HG03025 (cell line): ENCODE data around the gene LPCAT1.
"Not testable (repeated sequence)": the region's sequence is repeated elsewhere in the genome, so short reads cannot be mapped to it uniquely, and the experiment has no call there.

Source experiments
- ATAC-seq: cut with Tn5 transposase; IDR thresholded peaks from one replicate; pipeline ENCODE4 v1.9.1; 2021; ENCODE audit warnings: mild to moderate bottlenecking, moderate library complexity; ENCODE audit not compliant: unreplicated experiment, low FRiP score

LPCAT1 gene

GRCh38 chr5:1543398-1544293, 19.9 kb upstream of the LPCAT1 start:
- ATAC-seq = no peak

- no peak for ATAC-seq
Measured at GRCh38 chr5:1542781-1543180, 19.0 kb upstream of the LPCAT1 start.

DNA sequence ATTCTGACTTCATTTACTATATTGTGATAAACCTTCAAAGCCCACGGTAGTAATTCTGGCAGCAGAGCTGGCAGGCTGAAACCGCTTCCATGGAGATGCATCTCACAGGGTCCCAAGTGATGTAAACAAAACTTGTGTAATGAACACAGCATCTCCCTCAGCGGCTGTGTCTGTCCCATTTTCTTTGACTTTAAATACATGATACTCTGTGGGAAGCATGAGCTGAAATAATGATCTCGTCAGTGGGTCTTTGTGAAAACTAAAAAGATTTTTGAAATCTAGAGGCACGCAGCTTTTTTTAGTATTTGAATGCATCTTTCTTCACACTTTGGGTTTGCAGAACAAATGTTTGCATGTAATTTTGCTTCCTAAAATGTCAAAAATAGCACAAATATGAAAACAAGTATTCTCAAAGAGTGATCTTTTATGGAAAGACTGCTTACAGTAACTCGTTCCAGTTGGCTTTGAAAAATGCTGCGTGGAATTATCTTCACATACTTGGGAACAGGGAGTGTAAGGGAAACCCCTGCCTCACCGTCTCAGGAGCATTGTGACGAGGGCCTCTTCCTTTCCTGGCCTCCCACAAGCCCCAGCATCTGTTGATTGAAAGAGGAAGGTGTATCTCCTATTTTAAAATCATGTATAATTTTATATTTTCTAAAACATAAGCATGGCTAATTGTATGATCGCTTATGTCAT, 18.1 kb upstream of the LPCAT1 start:
- ATAC-seq = no peak

DNA sequence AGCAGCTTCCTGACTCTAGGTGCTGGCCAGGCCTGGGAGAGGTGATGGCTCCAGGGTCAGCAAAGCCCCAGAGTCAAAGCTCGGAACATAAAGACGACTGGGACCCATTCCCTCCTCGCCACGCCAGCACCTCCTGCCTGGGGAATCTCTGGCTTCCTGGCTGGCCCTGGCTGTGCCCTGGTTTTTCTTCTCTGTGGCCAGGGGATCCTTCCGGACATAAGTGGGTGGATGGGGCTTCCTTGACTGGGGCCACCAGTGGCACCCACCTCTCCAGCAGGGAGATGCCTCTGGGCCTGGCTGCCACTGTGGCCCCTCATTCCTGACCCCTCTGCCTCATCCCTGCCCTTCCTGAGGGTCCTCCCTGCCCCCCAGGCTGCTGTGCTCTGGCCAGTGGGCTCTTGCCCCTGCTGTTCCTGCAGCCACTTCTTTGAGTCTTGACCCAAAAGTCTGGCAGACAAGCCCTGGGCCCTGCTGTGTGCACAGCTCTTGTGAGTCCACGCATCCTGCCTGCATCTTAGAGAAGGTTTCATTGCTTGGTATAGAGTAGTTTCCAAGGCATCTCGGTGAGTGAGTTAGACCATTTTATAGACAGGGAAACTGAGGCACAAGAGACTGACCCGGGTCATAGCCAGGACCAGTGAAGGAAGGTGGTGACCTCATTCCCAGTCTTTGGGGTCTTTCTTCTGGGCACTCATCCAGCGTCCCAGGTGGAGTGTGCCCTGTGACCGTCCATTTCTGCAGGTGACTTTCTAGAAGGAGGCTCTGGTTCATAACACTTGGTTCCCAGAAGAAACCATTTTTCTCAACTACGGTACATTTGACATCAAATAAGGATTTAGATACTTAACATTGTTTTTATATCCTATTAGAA, 17.3 kb upstream of the LPCAT1 start:
- no peak for ATAC-seq

DNA sequence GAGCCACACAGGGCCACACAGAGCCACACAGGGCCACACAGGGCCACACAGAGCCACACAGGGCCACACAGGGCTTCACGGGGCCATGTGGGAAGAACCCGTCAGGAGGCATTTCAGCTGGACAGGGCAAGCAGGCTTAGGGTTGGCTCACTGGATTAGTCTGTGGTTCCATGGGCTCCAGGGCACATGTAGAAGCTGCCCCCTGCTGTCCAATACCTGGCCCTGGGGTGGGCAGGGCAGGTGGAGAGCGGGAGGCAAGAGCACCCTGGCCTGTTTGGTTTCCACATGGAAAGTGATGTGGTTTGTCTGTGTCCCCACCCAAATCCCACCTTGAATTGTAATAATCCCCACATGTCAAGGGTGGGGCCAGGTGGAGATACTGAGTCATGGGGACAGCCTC, 16.4 kb upstream of the LPCAT1 start:
- no peak for ATAC-seq

GRCh38 chr5:1539393-1540161, 15.8 kb upstream of the LPCAT1 start:
- not testable (repeated sequence) for ATAC-seq

- ATAC-seq = no peak
Measured at GRCh38 chr5:1538741-1539392, 15.1 kb upstream of the LPCAT1 start.

- ATAC-seq = no peak
Measured at GRCh38 chr5:1538276-1538675, 14.5 kb upstream of the LPCAT1 start.

DNA sequence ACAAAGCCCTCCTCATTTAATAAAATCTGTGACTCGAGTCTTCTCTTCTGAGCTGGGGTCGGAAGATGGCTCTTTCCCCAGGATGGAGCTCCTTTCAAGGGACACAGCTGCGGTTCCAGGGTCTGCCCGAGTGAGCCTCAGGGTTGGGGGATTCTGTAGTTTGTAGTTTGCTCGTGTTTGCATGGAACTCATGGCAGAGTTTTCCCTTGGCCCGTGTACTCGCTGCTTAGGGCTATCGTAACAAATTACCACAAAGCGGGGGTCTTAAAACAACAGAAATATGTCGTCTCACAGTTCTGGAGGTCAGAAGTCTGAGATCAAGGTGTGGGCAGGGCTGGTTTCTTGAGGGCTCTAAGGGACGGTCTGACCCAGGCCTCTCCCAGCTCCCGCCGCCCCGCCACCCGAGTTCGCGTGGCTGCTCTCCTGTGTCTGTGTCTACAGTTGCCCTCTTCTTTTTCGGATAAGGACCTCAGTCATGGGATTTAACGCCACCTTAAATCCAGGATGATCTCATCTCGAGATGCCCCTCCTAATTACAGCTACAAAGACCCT, 13.9 kb upstream of the LPCAT1 start:
- no peak for ATAC-seq

DNA sequence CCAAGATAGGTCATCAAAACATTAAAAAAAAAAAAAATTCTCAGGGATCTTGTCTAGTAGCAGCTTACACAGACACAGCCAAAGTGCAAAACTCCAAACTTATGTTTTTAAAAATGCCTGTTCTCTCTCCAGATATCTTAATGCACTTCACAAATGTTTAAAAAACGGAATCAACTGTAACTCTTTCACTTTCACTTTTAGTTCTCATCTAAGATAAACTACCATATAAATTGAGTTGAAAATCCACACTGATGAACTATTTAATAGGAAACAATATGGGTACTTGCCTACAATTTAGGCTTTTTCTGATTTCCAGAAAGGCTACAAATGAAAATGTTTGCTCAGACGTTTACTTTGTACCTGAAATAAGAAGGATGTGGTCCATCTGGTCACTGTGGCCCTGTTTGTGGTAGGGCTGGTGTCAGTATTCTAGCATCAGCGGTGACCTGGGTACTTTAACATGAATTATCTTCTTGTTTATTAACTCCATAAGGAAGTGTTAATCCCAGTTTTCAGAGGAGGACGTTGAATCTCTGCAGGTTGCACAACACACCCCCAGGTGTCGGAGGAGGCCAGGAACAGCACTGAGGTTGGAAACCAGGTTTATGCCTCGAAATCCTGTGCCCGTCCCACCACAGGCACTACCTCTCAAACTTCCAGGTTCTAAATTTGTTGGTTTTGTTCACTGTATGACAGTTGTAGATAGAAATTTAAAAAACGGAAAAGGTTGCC, 13.3 kb upstream of the LPCAT1 start:
- no peak for ATAC-seq

- peak; percentile 95 for ATAC-seq
Measured at GRCh38 chr5:1536322-1536845, 12.6 kb upstream of the LPCAT1 start.

DNA sequence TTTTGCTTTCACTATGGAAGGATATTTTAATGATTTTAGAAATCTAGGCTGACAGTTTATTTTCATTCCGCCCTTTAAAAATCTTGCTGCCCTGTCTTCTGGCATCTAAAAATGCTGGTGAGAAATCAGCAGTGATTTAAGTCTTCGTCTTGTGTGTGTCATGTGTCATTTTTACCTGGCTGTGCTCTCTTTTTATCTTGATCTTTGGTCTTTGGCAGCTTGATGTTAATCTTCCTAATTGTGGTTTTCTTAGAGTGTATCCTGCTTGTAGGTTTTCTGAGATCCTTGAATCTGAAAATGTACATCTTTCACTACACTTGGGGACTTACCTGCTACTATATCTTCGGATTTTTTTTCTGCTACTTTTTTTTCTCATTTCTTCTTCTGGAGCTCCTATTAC, 11.9 kb upstream of the LPCAT1 start:
- ATAC-seq = no peak

GRCh38 chr5:1532384-1532783, 8.6 kb upstream of the LPCAT1 start:
- ATAC-seq = no peak

GRCh38 chr5:1529498-1529897, 5.7 kb upstream of the LPCAT1 start:
- no peak for ATAC-seq

DNA sequence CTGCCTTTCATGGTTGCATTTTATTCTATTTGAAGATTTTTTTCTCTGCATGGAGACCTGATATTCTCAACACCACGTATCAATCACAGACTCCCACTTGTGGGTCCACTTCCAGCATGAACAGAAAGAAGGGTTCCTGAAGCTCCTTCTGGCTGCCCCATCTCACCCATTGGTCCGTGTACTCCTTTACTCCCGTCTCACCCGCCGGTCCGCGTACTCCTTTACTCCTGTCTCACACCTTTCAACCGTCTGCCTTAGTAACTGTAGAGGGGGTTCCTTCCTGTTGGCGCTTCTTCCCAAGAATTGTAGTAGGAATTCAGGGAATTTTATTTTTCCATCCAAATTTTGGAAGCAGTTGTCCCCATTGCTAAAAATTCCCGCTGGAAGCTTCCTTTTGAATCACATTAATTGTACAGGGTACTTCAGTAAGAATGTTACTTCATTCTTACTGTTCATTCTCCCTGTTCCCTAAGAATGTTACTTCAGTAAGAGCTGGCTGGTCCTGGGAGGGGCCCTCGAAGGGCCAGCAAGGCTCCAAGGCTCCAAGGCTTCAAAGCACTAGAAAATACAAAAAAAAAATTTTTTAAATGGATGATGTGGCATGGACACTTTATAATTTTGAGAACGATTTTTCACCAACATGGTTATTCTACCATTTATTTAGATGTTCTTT, 3.9 kb upstream of the LPCAT1 start:
- ATAC-seq = no peak

DNA sequence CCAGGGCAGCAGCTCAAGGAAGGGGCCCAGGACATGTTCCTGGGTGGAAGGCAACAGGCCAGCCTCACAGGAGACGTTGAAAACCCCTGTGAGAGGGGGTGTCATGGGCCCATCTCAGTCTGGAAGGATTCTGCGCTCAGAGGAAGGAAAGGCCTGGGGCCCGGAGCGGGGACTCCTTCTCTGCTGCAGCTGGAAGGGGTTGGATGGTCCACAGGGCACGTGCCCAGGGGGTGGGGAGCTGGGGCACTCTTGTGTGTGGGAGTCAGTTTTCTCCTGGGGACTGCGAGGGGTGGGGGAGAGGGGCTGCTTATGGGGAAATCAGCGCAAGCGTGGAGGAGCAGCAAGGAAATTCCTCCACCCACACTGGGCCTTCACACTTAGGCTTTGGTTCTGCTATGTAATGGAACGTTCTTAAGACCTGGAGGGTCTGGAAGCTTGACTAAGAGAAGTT, 2.9 kb upstream of the LPCAT1 start:
- no peak for ATAC-seq

GRCh38 chr5:1526190-1526631, 2.5 kb upstream of the LPCAT1 start:
- ATAC-seq = no peak
